GM06990 (cell line): ENCODE measurements around the gene MTCL1.

Experiments
- DNase-seq: peaks from one replicate; pipeline ENCODE4 v3.0.0-alpha.2; 2011; ENCODE audit not compliant: insufficient read length; ENCODE audit errors: extremely low read depth
- H3K27me3 ChIP-seq: replicated peaks from 2 replicates; pipeline ENCODE4 v1.6.0; 2011; ENCODE audit warnings: low read length; ENCODE audit not compliant: control insufficient read depth, insufficient read depth
- H3K36me3 ChIP-seq: 2 replicates; pipeline ENCODE4 v1.5.1; 2011; ENCODE audit warnings: low read length; ENCODE audit not compliant: control insufficient read depth, insufficient read depth
- H3K4me3 ChIP-seq: replicated peaks from 2 replicates; pipeline ENCODE4 v1.5.1; 2011; ENCODE audit warnings: low read depth, mild to moderate bottlenecking, control low read depth, low read length
- TF ChIP-seq, protein P1 (sequence below): IDR thresholded peaks from 2 replicates; pipeline ENCODE4 v1.5.1; 2011; ENCODE audit warnings: low read length, control low read depth, mild to moderate bottlenecking, inconsistent platforms; ENCODE audit not compliant: insufficient read depth, poor library complexity, severe bottlenecking

The MTCL1 gene

DNA sequence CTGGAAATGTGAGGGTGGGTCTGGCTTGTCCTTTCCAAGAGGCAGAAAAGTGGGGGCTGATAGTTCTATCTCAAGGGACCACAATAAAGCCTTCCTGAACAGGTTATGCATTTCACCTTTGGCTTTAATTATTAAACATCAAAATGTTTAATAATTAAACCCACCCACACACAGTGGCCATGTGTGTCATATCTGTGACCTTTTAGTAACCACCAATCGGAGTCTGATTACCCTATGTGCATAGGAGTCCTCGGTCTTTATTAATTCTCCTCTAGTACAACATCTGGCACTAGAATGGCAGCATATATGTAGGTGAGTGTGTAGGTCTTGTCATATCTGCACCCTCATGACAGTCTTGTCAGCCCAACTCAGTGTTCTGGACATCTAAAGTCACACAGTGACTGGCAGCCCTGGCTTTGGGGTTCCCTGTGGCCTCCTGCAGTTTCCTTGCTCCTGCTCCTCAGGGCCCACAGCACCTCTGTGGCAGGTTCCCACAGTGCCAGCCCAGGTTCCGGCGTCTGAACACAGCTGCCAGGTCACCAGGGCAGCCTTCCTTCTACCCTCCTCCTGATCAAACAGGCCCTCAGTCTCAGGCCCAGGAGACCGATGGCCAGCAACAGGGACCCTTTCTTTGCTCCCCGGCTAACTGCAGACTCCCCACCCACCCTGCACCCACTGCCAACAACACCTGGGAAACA is 100.9 kb downstream of the MTCL1 start:
- no peaks in the 10 kb centered on the region; the same call in none of the 2 replicates for H3K27me3 ChIP-seq
- TF ChIP-seq, protein P1, sequence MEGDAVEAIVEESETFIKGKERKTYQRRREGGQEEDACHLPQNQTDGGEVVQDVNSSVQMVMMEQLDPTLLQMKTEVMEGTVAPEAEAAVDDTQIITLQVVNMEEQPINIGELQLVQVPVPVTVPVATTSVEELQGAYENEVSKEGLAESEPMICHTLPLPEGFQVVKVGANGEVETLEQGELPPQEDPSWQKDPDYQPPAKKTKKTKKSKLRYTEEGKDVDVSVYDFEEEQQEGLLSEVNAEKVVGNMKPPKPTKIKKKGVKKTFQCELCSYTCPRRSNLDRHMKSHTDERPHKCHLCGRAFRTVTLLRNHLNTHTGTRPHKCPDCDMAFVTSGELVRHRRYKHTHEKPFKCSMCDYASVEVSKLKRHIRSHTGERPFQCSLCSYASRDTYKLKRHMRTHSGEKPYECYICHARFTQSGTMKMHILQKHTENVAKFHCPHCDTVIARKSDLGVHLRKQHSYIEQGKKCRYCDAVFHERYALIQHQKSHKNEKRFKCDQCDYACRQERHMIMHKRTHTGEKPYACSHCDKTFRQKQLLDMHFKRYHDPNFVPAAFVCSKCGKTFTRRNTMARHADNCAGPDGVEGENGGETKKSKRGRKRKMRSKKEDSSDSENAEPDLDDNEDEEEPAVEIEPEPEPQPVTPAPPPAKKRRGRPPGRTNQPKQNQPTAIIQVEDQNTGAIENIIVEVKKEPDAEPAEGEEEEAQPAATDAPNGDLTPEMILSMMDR: no peak
- DNase-seq: no peak
- H3K4me3 ChIP-seq: no peak overlapping the region
- H3K36me3 ChIP-seq: no peaks in the 10 kb centered on the region

DNA sequence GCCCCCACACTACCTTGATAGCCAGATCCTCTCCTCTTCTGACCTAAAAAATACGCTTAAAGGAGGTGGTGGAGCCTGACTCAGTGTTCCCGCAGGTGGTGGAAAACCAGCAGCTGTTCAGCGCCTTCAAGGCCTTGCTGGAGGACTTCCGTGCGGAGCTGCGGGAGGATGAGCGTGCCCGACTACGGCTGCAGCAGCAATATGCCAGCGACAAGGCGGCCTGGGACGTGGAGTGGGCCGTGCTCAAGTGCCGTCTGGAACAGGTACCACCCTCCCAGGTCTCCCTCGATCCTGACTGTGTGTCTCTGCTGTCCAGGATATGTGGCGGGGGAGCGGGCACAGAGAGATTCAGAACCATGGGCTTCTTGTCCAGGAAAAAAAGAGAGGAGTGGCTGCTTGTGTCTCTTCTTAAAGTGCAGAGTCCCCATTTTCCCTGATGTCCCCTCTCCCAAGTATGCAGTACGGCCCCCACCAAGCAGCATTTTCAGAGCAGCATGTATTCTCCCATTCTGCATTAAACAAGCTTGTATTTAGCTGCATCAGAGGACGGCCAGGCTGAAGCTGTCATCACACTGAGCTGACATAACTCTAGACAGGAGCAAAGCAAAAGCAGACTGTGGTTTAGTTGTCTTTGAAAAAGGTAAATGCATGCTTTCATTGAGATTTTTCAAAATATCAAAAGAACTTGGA is 101.6 kb downstream of the MTCL1 start:
- no peaks in the 10 kb centered on the region for H3K36me3 ChIP-seq

DNA sequence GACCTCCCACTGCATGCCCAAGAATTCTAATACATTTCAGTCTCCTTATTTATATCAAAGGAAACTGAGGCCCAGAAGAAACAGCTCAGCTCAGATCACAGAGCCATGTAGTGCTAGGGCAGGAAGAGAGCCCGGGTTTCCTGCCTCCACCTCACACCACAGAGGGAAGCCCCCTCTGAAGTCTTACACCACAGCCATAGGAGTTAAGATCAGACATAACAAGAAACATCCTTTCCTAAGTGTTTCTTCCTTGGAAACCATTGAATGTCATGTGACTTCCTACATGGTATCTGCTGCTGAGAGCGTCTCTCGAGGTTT is 102.1 kb downstream of the MTCL1 start:
- no peak for DNase-seq
- TF ChIP-seq, protein P1: no peak
- Histone ChIP-seq H3K36me3 (no peaks in the 10 kb centered on the region), H3K27me3 (no peaks in the 10 kb centered on the region; the same call in none of the 2 replicates), H3K4me3 (no peak overlapping the region)

More for the DNA sequence above, 101.6 kb downstream of the MTCL1 start:
- DNase-seq: no peak
- H3K4me3 ChIP-seq: no peak overlapping the region
- TF ChIP-seq, protein P1: no peak
- H3K27me3 ChIP-seq: no peaks in the 10 kb centered on the region; the same call in none of the 2 replicates

DNA sequence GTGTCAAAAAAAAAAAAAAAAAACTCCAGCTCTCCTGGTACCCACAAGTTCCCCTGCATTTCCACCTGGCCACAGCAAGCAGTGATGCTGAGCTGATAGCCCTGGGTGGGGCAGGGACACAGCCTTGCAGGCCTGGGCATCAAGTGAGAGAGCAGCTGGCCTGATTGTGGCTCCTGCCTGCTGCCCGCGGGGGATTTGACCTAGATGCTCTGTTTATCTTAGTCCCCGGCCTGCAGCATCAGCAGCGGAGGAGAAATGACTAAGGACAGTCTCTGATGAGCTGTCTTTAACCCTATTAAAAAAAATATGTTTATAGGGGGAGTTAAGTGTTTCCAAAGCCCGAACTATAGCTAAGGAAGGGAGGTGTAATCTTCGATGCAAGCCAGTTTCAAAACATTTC is 102.6 kb downstream of the MTCL1 start:
- H3K36me3 ChIP-seq: no peaks in the 10 kb centered on the region
- TF ChIP-seq, protein P1: no peak
- DNase-seq: no peak
- H3K27me3 ChIP-seq: no peaks in the 10 kb centered on the region; the same call in none of the 2 replicates
- no peak overlapping the region for H3K4me3 ChIP-seq

DNA sequence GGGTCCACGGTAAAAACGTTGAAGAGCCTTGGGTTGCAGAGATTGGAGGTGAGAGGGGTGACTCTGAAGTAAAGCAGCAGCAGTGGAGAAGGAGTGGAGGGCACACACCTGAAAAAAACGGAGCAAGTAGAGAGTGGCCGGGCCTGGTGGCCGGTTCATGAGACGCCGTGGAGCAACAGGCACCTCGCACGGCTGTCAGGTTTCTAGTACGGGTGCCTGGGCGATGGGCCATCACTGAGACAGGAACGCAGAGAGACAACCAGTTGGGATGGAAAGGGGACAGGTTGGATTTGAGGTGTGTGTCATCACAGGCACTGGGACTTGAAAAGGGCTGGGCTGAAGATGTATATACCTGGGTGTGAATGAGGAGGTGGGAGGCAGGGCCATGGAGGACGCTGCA is 104.2 kb downstream of the MTCL1 start:
- no peak for DNase-seq
- Histone ChIP-seq H3K36me3 (no peaks in the 10 kb centered on the region), H3K27me3 (no peaks in the 10 kb centered on the region; the same call in none of the 2 replicates), H3K4me3 (no peak overlapping the region)
- TF ChIP-seq, protein P1: no peak
